Activated naive CD4-positive, alpha-beta T cell treated with anti-CD3 and anti-CD28 coated beads, Interleukin-2, amount 50 U/mL, for 72 hours (primary cell): ENCODE data around the gene CALY. TPM values are rescaled to one million over a fixed set of nuclear protein-coding genes. Genes with fewer than 3 reads are reported as not detected.

Experiments used
- ATAC-seq, 2 donors: fragments of 150-1000 bp; cut with Tn5 transposase; 2 replicates each; pipeline ENCODE4 v1.10.0; 2021; ENCODE audit warnings: mild to moderate bottlenecking in 2 of 2, moderate library complexity in 2 of 2
- DNase-seq, 2 donors: peaks; one replicate each; pipeline ENCODE4 v3.0.0; 2021 to 2022; ENCODE audit warnings: low spot score in 2 of 2
- H3K27ac Mint-ChIP-seq, 2 donors: one replicate each; pipeline ENCODE4 v1.8.0; 2022; ENCODE audit warnings: mild to moderate bottlenecking in 2 of 2, mixed read lengths in 2 of 2
- H3K36me3 Mint-ChIP-seq, 2 donors: one replicate each; pipeline ENCODE4 v1.8.0; 2022; ENCODE audit warnings: mixed read lengths in 2 of 2
- H3K9me3 Mint-ChIP-seq, 2 donors: one replicate each; pipeline ENCODE4 v1.8.0; 2022; ENCODE audit warnings: mixed read lengths in 2 of 2
- total RNA-seq, 2 donors: library from RNA; stranded (reverse); gene quantifications; one replicate each; pipeline ENCODE4 v1.2.3, GENCODE V29; 2022

Gene CALY
- total RNA-seq, 2 donors from 2014 or later, result not detected

GRCh38 chr10:133310399-133310755 lies 26.3 kb downstream of the CALY start:
- ATAC-seq (no peak), DNase-seq (peak in 1 of 2 donors; percentile 52)
- Mint-ChIP-seq H3K9me3 (no peaks in the 10 kb centered on the region), H3K27ac (no peak overlapping the region), H3K36me3 (peaks cover 8 to 9% of the 10 kb centered on the region in 2 donors)

DNA sequence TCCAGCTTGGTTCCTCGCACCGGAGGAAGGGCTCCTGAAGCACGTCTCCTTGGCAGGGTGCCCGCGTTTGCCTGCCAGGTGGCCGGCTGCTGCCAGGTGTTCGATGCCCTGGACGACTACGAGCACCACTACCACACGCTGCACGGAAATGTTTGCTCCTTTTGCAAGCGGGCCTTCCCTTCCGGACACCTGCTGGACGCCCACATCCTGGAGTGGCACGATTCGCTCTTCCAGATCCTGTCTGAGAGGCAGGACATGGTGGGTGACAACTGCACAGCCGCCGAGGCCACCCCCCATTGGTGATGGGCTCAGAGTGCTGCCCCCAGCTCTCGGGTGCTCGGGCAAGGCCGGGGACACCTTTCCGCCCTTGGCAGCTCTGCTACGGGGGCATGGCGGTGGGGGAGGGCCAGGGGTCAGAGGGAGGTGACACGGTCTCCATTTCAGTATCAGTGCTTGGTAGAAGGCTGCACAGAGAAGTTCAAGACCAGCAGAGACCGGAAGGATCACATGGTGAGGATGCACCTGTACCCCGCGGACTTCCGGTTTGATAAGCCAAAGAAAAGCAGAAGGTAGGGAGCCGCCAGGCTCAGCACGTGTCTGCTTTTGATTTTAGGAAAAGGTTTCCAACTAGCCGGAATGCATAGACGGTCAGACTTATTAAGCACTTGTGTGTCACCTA lies 26.8 kb downstream of the CALY start:
- ATAC-seq (no peak), DNase-seq (peak in 1 of 2 donors; percentile 54)
- H3K9me3 Mint-ChIP-seq, result no peaks in the 10 kb centered on the region
- peak overlapping the region in 1 of 2 donors; percentile 97 for H3K27ac Mint-ChIP-seq
- H3K36me3 Mint-ChIP-seq, result peaks cover 8 to 9% of the 10 kb centered on the region in 2 donors

DNA sequence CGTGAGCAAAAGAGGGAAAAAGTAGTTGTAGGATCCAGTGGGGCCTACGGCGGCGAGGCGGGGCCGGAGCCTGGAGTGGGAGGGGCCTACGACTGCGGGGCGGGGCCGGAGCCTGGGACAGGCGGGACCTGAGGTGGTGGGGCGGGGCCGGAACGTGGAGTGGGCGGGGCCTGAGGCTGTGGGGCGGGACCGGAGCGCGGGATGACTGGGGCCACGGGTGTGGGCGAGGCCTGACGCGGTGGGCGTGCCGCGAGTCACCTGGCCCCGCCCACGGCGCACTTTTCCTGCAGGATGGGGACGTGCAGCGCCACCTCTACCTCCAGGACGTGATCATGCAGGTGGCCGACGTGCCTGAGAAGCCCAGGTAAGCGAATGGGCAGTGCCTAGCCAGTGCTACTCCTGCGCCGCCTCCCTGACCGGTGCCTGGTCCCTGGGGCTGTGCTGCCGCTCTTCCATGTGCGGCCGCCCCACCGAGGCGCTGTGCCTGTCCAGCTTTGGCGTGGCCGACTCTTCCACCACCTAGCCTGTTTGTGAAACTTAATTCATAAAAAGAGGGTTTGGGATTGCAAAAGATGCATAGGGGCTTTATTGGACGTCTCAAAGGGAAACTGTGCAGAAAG lies 27.5 kb downstream of the CALY start:
- DNase-seq (peak; percentile 89 to 90), ATAC-seq (peak; percentile 70 to 86)
- Mint-ChIP-seq H3K9me3 (no peaks in the 10 kb centered on the region), H3K36me3 (peaks cover 8 to 9% of the 10 kb centered on the region in 2 donors), H3K27ac (peak overlapping the region; percentile 88 to 97)

- ATAC-seq (peak; percentile 83 to 86), DNase-seq (peak; percentile 89 to 94)
- peak within 1 kb of the TSS; percentile 97 to 100 for H3K27ac Mint-ChIP-seq
- H3K36me3 Mint-ChIP-seq, result peaks cover 8 to 9% of the 10 kb centered on the region in 2 donors
- H3K9me3 Mint-ChIP-seq, result no peaks in the 10 kb centered on the region
Measured at GRCh38 chr10:133308421-133309099, 28.1 kb downstream of the CALY start, which contains the start of the genes TUBGCP2 and ZNF511. TSS of gene TUBGCP2 (minus strand) at chr10:133308872. CDS start at chr10:133302941, 5,931 bp downstream. TSS of gene ZNF511 (plus strand) at chr10:133308914. CDS start at chr10:133308944, 30 bp downstream.

- DNase-seq, result peak; percentile 72 to 82
- Mint-ChIP-seq H3K27ac (peak overlapping the region; percentile 97 to 100), H3K9me3 (no peaks in the 10 kb centered on the region), H3K36me3 (peaks cover 8 to 9% of the 10 kb centered on the region in 2 donors)
- ATAC-seq, result peak; percentile 53 to 73
Measured at GRCh38 chr10:133307776-133308420, 28.8 kb downstream of the CALY start.

DNA sequence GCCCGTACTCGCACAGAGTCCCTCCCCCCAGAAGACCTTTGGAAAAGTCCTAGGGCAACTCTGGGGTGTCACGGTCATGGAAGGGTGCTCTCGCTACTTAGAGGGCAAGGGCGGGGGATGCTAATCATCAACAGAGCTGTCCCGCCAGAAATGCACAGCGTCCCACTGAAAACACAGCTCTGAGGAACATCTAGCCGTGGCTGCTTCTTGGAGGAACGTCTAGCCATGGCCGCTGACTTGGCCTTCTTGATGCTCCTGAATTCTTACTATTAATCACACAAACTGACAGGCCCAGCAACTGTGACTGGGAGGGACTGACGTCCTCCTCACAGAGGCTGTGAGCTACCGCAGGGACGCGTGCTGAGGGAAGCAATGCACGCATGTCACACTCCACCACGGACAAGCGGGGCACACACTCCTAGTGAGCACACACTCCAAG lies 29.7 kb downstream of the CALY start:
- Mint-ChIP-seq H3K36me3 (peaks cover 8 to 9% of the 10 kb centered on the region in 2 donors), H3K27ac (peak overlapping the region in 1 of 2 donors; percentile 97), H3K9me3 (no peaks in the 10 kb centered on the region)
- no peak for DNase-seq
- ATAC-seq, result no peak

GRCh38 chr10:133306097-133306476 lies 30.6 kb downstream of the CALY start:
- Mint-ChIP-seq H3K9me3 (no peaks in the 10 kb centered on the region), H3K27ac (no peak overlapping the region), H3K36me3 (peaks cover 8 to 9% of the 10 kb centered on the region in 2 donors)
- ATAC-seq (no peak), DNase-seq (no peak)

- no peaks in the 10 kb centered on the region for H3K9me3 Mint-ChIP-seq
- peaks cover 6 to 17% of the 10 kb centered on the region in 2 donors for H3K36me3 Mint-ChIP-seq
- no peak for ATAC-seq
- no peak for DNase-seq
- no peak overlapping the region for H3K27ac Mint-ChIP-seq
Measured at GRCh38 chr10:133303206-133303605, 33.5 kb downstream of the CALY start.

DNA sequence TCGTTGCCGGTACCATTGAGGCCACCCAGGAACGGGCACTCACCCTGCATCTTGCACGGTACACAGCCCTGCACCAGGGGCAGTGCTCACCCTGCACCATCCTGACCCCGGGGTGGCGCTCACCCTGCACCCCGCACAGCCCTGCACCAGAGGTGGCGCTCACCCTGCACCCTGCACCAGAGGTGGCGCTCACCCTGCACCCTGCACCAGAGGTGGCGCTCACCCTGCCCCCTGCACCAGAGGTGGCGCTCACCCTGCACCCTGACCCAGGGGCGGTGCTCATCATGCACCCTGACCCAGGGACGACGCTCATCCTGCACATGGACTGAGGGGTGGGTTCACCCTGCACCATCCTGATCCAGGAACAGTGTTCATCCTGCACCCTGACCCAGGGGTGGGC lies 34.5 kb downstream of the CALY start:
- no peak overlapping the region for H3K27ac Mint-ChIP-seq
- DNase-seq (no peak), ATAC-seq (no peak)
- peaks cover 0 to 18% of the 10 kb centered on the region in 2 donors for H3K36me3 Mint-ChIP-seq
- H3K9me3 Mint-ChIP-seq, result no peaks in the 10 kb centered on the region

- DNase-seq, result no peak
- H3K36me3 Mint-ChIP-seq, result peaks cover 0 to 18% of the 10 kb centered on the region in 2 donors
- no peaks in the 10 kb centered on the region for H3K9me3 Mint-ChIP-seq
- H3K27ac Mint-ChIP-seq, result no peak overlapping the region
- ATAC-seq, result no peak
Measured at GRCh38 chr10:133299738-133300137, 37.0 kb downstream of the CALY start.

DNA sequence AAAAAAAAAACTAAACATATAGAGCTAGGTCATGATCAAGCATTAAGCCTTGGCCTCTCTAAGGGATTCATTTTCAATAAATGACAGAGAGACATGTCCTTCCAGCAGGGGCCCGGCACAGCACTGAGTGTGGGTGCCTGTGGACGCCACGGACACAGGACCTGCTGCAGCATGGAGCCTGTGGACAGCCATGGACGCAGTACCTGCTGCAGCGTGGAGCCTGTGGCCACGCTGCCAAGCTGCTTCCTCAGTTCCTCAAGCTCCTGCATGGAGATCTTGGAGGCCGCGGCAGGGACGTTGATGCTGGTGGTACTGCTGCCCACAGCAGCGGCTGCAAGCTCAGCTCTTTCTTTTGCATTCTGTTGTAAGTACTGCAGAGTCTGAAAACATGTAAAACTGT lies 37.5 kb downstream of the CALY start:
- DNase-seq, result no peak
- no peak for ATAC-seq
- Mint-ChIP-seq H3K9me3 (no peaks in the 10 kb centered on the region), H3K36me3 (peaks cover 0 to 18% of the 10 kb centered on the region in 2 donors), H3K27ac (no peak overlapping the region)

DNA sequence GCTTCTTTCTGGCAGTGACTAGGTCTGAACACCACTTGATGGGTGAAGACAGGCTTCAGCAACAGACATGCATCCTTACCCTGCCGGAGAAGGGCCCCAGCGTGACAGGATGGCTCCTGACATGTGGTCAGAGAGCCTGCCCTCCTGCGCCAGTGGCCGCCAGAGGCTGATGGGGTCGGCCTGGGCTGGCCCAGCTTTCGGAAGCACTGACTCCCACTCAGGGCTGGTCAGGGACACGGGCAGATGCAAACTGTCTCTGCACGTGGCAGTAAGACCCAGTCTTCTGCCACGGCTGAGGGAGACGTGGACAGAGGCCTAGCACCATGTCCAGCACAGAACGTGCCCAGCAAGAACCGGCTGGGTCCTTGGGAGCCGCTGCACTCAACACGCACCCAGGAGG lies 38.2 kb downstream of the CALY start:
- Mint-ChIP-seq H3K27ac (no peak overlapping the region), H3K36me3 (peaks cover 0 to 18% of the 10 kb centered on the region in 2 donors), H3K9me3 (no peaks in the 10 kb centered on the region)
- DNase-seq (no peak), ATAC-seq (no peak)

DNA sequence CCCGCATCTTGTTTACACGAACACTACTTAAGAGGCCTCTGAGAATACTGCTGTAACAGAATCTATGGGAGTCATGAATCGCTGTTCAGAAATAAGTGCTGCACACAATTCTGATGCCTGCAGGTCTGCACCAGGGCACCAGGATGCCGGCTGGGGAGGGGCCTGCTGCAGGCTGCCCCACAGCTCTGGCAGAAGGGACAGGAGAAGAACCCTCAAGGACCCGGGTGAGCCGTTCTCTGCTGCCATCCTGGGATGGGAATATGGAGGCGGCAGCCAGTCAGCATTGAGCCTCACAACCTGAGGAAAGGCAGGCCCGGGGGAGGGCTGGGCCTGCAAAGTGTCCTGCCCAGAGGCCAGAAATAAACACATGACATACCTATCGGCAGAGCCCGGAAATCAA lies 39.2 kb downstream of the CALY start:
- no peak overlapping the region for H3K27ac Mint-ChIP-seq
- DNase-seq (no peak), ATAC-seq (no peak)
- peaks cover 0 to 24% of the 10 kb centered on the region in 2 donors for H3K36me3 Mint-ChIP-seq
- no peaks in the 10 kb centered on the region for H3K9me3 Mint-ChIP-seq

DNA sequence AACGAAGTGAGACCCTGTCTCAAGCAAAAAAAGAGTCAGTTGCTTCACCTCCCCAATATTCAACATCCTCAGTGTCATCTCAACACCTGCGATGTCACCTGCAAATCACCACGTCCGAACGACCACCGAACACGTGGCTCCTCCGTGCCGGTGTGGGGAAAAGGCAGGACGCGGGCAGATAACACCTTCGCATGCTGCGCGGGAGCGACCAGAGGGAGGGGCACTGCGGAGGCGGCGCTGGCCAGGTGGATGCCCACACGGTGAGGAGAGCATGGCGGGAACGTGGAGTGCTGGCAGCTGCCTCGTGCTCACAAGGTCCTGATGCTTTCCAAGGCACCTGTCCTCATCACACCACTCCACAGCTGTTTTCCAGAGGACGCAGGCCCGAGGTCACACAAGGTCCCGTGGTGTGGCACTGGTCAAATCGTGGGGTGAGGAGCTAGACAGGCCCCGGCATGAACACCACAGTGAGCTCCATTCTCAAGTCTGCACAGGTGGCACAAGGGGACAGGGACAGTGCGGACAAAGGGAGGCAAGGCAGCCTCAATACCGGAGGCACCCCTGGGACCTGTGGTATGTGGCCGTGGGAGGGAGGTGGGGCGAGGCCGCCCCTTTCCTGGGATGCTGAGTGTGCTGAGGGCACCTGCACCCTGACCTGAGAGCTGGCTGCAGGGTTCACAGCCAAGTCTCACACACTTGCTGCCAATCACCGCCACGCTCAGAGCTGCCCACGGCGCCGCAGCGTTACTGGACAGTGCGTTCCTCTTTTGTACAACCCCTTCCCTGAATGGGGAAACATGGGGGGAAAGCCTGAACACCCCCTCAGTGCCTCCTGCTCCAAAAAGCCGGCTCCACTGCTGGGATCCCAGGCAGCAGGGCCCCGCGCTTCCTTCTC lies 41.0 kb downstream of the CALY start:
- Mint-ChIP-seq H3K36me3 (peaks cover 0 to 24% of the 10 kb centered on the region in 2 donors), H3K27ac (no peak overlapping the region), H3K9me3 (no peaks in the 10 kb centered on the region)
- ATAC-seq (no peak), DNase-seq (no peak)

GRCh38 chr10:133294189-133294588 lies 42.5 kb downstream of the CALY start:
- no peaks in the 10 kb centered on the region for H3K9me3 Mint-ChIP-seq
- no peak for ATAC-seq

GRCh38 chr10:133293810-133294119 lies 42.9 kb downstream of the CALY start:
- Mint-ChIP-seq H3K27ac (peak overlapping the region; percentile 7 to 72), H3K9me3 (no peaks in the 10 kb centered on the region), H3K36me3 (peaks cover 3 to 20% of the 10 kb centered on the region in 2 donors)
- no peak for DNase-seq
- peak in 1 of 2 donors; percentile 25 for ATAC-seq

More at GRCh38 chr10:133294189-133294588, 42.5 kb downstream of the CALY start:
- H3K27ac Mint-ChIP-seq, result peak overlapping the region in 1 of 2 donors; percentile 7
- peaks cover 0 to 19% of the 10 kb centered on the region in 2 donors for H3K36me3 Mint-ChIP-seq
- DNase-seq, result no peak
